OCI-LY1 (cell line): ENCODE results near the gene SUSD6.

ENCODE experiments used
- EZH2 ChIP-seq: fragments of 200-600 bp; sonication (generic), shearing (Covaris generic); IDR thresholded peaks from 2 replicates; pipeline ENCODE4 v1.8.0; 2017; ENCODE audit warnings: borderline replicate concordance, mixed run types, mild to moderate bottlenecking, antibody characterized with exemption, low read length, moderate library complexity, mixed read lengths
- TF ChIP-seq, protein P1 (sequence below): fragments of 200-600 bp; sonication (generic), shearing (Covaris generic); IDR thresholded peaks from 2 replicates; pipeline ENCODE4 v1.5.1; 2017; ENCODE audit warnings: mild to moderate bottlenecking, antibody characterized with exemption, low read length, moderate library complexity, mixed read lengths

DNA sequence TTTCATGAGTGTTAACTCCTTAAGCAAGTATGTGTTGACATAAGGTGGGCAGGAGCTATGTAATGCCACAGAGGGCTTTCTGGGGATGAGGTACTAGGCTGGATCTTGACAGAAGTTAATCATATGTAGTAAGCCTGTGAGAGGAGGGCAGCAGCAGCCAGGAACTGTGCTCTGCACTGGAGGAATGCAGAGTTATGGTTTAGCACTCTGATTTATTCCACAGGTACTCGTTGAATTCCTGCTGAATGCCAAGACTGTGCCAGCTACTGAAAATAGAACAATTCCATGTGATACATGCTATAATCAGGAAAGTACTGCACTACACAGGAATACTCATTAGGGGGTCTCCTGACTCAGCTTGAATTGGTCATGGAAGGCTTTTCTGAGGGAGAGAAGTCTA is 58.7 kb downstream of the SUSD6 start:
- TF ChIP-seq, protein P1, sequence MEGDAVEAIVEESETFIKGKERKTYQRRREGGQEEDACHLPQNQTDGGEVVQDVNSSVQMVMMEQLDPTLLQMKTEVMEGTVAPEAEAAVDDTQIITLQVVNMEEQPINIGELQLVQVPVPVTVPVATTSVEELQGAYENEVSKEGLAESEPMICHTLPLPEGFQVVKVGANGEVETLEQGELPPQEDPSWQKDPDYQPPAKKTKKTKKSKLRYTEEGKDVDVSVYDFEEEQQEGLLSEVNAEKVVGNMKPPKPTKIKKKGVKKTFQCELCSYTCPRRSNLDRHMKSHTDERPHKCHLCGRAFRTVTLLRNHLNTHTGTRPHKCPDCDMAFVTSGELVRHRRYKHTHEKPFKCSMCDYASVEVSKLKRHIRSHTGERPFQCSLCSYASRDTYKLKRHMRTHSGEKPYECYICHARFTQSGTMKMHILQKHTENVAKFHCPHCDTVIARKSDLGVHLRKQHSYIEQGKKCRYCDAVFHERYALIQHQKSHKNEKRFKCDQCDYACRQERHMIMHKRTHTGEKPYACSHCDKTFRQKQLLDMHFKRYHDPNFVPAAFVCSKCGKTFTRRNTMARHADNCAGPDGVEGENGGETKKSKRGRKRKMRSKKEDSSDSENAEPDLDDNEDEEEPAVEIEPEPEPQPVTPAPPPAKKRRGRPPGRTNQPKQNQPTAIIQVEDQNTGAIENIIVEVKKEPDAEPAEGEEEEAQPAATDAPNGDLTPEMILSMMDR: no peak
- TF ChIP-seq EZH2: no peak
